ACC112 (cell line): Measurements from ENCODE around the gene SRSF1.
"Not testable (repeated sequence)": the region's sequence is repeated elsewhere in the genome, so short reads cannot be mapped to it uniquely, and the experiment has no call there.

Experiments
- H2AFZ ChIP-seq: fragments of 200-600 bp; sonication (generic); one replicate; pipeline ENCODE4 v1.6.0; 2017; ENCODE audit warnings: antibody characterized with exemption, low read length; ENCODE audit not compliant: unreplicated experiment
- H3K27ac ChIP-seq: fragments of 200-600 bp; sonication (generic); 2 replicates; pipeline ENCODE4 v1.5.1; 2014; ENCODE audit warnings: low read depth, mild to moderate bottlenecking, antibody characterized with exemption, low read length, moderate library complexity
- H3K27me3 ChIP-seq: fragments of 200-600 bp; sonication (generic); 2 replicates; pipeline ENCODE4 v1.6.1; 2014; ENCODE audit warnings: mild to moderate bottlenecking, antibody characterized with exemption, low read length, moderate library complexity, mixed read lengths; ENCODE audit not compliant: insufficient read depth
- H3K36me3 ChIP-seq: fragments of 200-600 bp; sonication (generic); 2 replicates; pipeline ENCODE4 v1.6.1; 2016; ENCODE audit warnings: mild to moderate bottlenecking, antibody characterized with exemption, low read length, moderate library complexity, mixed read lengths; ENCODE audit not compliant: insufficient read depth
- H3K4me1 ChIP-seq: fragments of 200-600 bp; sonication (generic); one replicate; pipeline ENCODE4 v1.6.1; 2016; ENCODE audit warnings: low read length, mixed read lengths; ENCODE audit not compliant: insufficient read depth, unreplicated experiment, control insufficient read depth
- H3K4me3 ChIP-seq: fragments of 200-600 bp; sonication (generic); 2 replicates; pipeline ENCODE4 v1.5.1; 2014; ENCODE audit warnings: mild to moderate bottlenecking, low read depth, low read length
- H3K79me2 ChIP-seq: fragments of 200-600 bp; sonication (generic); one replicate; pipeline ENCODE4 v1.6.0; 2016; ENCODE audit warnings: low read length; ENCODE audit not compliant: control insufficient read depth, unreplicated experiment, insufficient read depth

SRSF1 gene

GRCh38 chr17:57965521-57966160 lies 41.4 kb downstream of the SRSF1 start:
- Histone ChIP-seq H3K27ac (no peak overlapping the region), H2AFZ (no peak overlapping the region), H3K27me3 (no peaks in the 10 kb centered on the region)

GRCh38 chr17:57963149-57963511 lies 43.9 kb downstream of the SRSF1 start:
- no peaks in the 10 kb centered on the region for H3K27me3 ChIP-seq
- no peaks in the 10 kb centered on the region for H3K4me1 ChIP-seq
- no peak overlapping the region for H2AFZ ChIP-seq
- no peaks in the 10 kb centered on the region for H3K79me2 ChIP-seq
- no peak overlapping the region for H3K4me3 ChIP-seq
- no peaks in the 10 kb centered on the region for H3K36me3 ChIP-seq
- no peak overlapping the region for H3K27ac ChIP-seq

More at GRCh38 chr17:57965521-57966160, 41.4 kb downstream of the SRSF1 start:
- Histone ChIP-seq H3K4me3 (no peak overlapping the region), H3K4me1 (peaks cover 3% of the 10 kb centered on the region), H3K79me2 (no peaks in the 10 kb centered on the region), H3K36me3 (no peaks in the 10 kb centered on the region)

- H3K4me1 ChIP-seq = no peaks in the 10 kb centered on the region
- H2AFZ ChIP-seq = no peak overlapping the region
- H3K79me2 ChIP-seq = no peaks in the 10 kb centered on the region
- no peaks in the 10 kb centered on the region for H3K27me3 ChIP-seq
- no peak overlapping the region for H3K4me3 ChIP-seq
- H3K27ac ChIP-seq = no peak overlapping the region
- no peaks in the 10 kb centered on the region for H3K36me3 ChIP-seq
Observed at GRCh38 chr17:57962279-57963148, 44.5 kb downstream of the SRSF1 start.

- Histone ChIP-seq H3K4me1 (peaks cover 6% of the 10 kb centered on the region), H3K4me3 (no peak overlapping the region), H3K36me3 (no peaks in the 10 kb centered on the region), H2AFZ (no peak overlapping the region), H3K27me3 (no peaks in the 10 kb centered on the region), H3K27ac (no peak overlapping the region), H3K79me2 (peaks cover 4% of the 10 kb centered on the region)
Observed at GRCh38 chr17:57959929-57960328, 47.1 kb downstream of the SRSF1 start.

- not testable (repeated sequence) for H2AFZ ChIP-seq, H3K36me3 ChIP-seq, H3K27me3 ChIP-seq, H3K4me3 ChIP-seq, H3K27ac ChIP-seq
- H3K4me1 ChIP-seq = peaks cover 15% of the 10 kb centered on the region
- peaks cover 20% of the 10 kb centered on the region for H3K79me2 ChIP-seq
Observed at GRCh38 chr17:57958391-57958790, 48.7 kb downstream of the SRSF1 start.

- Histone ChIP-seq H3K36me3 (no peaks in the 10 kb centered on the region), H3K4me1 (peaks cover 20% of the 10 kb centered on the region), H3K27ac (no peak overlapping the region), H3K27me3 (no peaks in the 10 kb centered on the region), H3K4me3 (no peak overlapping the region), H2AFZ (no peak overlapping the region), H3K79me2 (peaks cover 25% of the 10 kb centered on the region)
Observed at GRCh38 chr17:57957886-57958285, 49.2 kb downstream of the SRSF1 start.

GRCh38 chr17:57957120-57957850 lies 49.8 kb downstream of the SRSF1 start:
- Histone ChIP-seq H3K4me3 (no peak overlapping the region), H2AFZ (no peak overlapping the region), H3K4me1 (peaks cover 26% of the 10 kb centered on the region), H3K27ac (no peak overlapping the region), H3K79me2 (peaks cover 31% of the 10 kb centered on the region), H3K36me3 (no peaks in the 10 kb centered on the region), H3K27me3 (no peaks in the 10 kb centered on the region)

GRCh38 chr17:57956291-57957119 lies 50.5 kb downstream of the SRSF1 start:
- peaks cover 31% of the 10 kb centered on the region for H3K4me1 ChIP-seq
- H3K36me3 ChIP-seq = no peaks in the 10 kb centered on the region
- H3K27ac ChIP-seq = no peak overlapping the region
- no peaks in the 10 kb centered on the region for H3K27me3 ChIP-seq
- no peak overlapping the region for H2AFZ ChIP-seq
- H3K4me3 ChIP-seq = no peak overlapping the region
- peaks cover 36% of the 10 kb centered on the region for H3K79me2 ChIP-seq

GRCh38 chr17:57955183-57955931 lies 51.7 kb downstream of the SRSF1 start, which contains the start of gene CUEDC1:
Gene CUEDC1 (minus strand): TSS chr17:57955412. CDS start chr17:57885564, 69,848 bp downstream.
- Histone ChIP-seq H3K4me3 (peak within 1 kb of the TSS; percentile 90), H3K36me3 (no peaks in the 10 kb centered on the region), H3K27ac (peak within 1 kb of the TSS; percentile 62), H3K4me1 (peaks cover 42% of the 10 kb centered on the region), H3K27me3 (no peaks in the 10 kb centered on the region), H3K79me2 (peaks cover 45% of the 10 kb centered on the region), H2AFZ (peak within 1 kb of the TSS; percentile 75)
